Measurements from ENCODE around the gene ZNF280B. TPM values are rescaled to one million over a fixed set of nuclear protein-coding genes. Genes with fewer than 3 reads are reported as not detected.

The ZNF280B gene
- total RNA-seq, 1 experiment from 2014 or later, result 5.5 TPM

DNA sequence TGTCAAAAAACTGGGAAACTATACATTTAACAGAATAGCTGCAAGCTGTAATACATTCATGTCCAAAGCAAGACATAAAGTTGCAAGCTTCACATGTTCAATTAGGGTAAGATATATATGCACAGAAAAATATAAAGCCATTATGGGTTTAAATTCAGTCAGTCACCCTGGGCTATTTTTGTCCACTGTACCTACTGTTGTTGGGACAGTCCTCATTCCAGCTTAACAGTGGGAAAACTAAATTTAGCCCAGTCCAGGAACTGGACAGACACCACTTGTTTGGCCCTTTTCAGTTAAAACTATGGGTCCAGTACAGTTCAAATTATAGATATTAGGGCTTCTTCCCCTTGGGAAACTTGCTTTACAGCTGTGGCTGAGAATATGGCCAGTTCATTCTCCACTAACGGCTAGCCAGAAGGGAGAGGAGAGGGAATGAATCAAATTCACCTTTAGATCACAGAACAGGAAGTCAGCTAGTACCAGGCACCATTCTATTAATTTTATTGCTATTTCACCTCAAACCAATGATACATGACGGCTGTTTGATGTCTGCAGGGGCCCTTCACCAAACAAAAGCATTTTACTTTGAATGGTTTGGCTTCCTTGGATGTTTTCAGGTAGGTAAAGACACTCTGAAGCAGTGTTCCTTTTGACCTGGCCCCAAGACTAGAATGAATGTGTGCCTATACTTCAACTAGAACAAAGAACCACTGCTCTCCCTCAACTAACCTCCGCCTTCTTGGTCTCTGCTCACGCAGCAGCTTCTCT, 22.2 kb downstream of the ZNF280B start:
- no peak for DNase-seq (ENCODE audit: low read depth, low spot score)
- ChIA-PET CTCF (no interaction called here), RAD21 (ENCODE audit: low non-redundant PET in 1 of 2, low total read pairs in 2 of 2, uncharacterized antibody in 2 of 2, unreplicated experiment in 2 of 2) (no interaction called here), POLR2A (no interaction called here)
- no TSS peak for BruUV-seq (replicated peaks)
- Histone ChIP-seq H3K9ac (ENCODE audit: low read length) (no peak overlapping the region), H3K36me3 (ENCODE audit: control insufficient read depth in 1 of 2, insufficient read depth in 2 of 2, low read length in 2 of 2) (peaks cover 13 to 23% of the 10 kb centered on the region in 2 experiments), H3K79me2 (ENCODE audit: insufficient read depth, low read length) (no peaks in the 10 kb centered on the region), H3K4me2 (ENCODE audit: low read length) (no peak overlapping the region), H3K27ac (ENCODE audit: low read depth, low read length) (no peak overlapping the region), H3K4me1 (ENCODE audit: control insufficient read depth in 1 of 2, insufficient read depth in 2 of 2, low read length in 2 of 2) (no peaks in the 10 kb centered on the region), H3K9me3 (ENCODE audit: control insufficient read depth in 1 of 2, insufficient read depth in 1 of 2, low read depth in 1 of 2, low read length in 2 of 2) (no peaks in the 10 kb centered on the region), H3K4me3 (replicated peaks in 1 of 2; ENCODE audit: low read depth in 1 of 2, low read length in 2 of 2) (no peak overlapping the region), H4K20me1 (ENCODE audit: insufficient read depth) (no peaks in the 10 kb centered on the region), H3K9me2 (ENCODE audit: insufficient read depth) (no peaks in the 10 kb centered on the region), H3K27me3 (ENCODE audit: insufficient read depth, low read length) (no peaks in the 10 kb centered on the region), H2AFZ (ENCODE audit: low read depth, low read length, poor library complexity, severe bottlenecking) (no peak overlapping the region)
- no peak for ATAC-seq
- TF ChIP-seq EGR1 (IDR thresholded peaks at IDR 0.05; ENCODE audit: low read depth) (no peak), SIN3A (IDR thresholded peaks at IDR 0.05; ENCODE audit: low read depth) (no peak), SP1 (IDR thresholded peaks at IDR 0.05; ENCODE audit: low read depth) (no peak), RAD21 (IDR thresholded peaks at IDR 0.05; ENCODE audit: low read depth) (no peak), TCF7L2 (IDR thresholded peaks at IDR 0.05; ENCODE audit: borderline replicate concordance, extremely low read depth, insufficient read depth, insufficient read length) (no peak), CBX3 (IDR thresholded peaks at IDR 0.05; ENCODE audit: low read depth) (no peak), EZH2phosphoT487 (IDR thresholded peaks at IDR 0.05; ENCODE audit: borderline replicate concordance) (no peak), YY1 (IDR thresholded peaks at IDR 0.05; ENCODE audit: extremely low read depth, insufficient replicate concordance, low read depth, low read length) (no peak), SRF (IDR thresholded peaks at IDR 0.05; ENCODE audit: low read depth) (no peak), CEBPB (IDR thresholded peaks at IDR 0.05; ENCODE audit: low read depth) (no peak), EZH2 (IDR thresholded peaks at IDR 0.05) (no peak), FOSL1 (IDR thresholded peaks at IDR 0.05; ENCODE audit: low read depth) (no peak), POLR2AphosphoS5 (IDR thresholded peaks at IDR 0.05; ENCODE audit: low read depth, low read length) (no peak), JUND (IDR thresholded peaks at IDR 0.05) (no peak)
- TF ChIP-seq, protein P1, sequence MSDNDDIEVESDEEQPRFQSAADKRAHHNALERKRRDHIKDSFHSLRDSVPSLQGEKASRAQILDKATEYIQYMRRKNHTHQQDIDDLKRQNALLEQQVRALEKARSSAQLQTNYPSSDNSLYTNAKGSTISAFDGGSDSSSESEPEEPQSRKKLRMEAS (IDR thresholded peaks at IDR 0.05), result no peak
- TF ChIP-seq, protein P2, sequence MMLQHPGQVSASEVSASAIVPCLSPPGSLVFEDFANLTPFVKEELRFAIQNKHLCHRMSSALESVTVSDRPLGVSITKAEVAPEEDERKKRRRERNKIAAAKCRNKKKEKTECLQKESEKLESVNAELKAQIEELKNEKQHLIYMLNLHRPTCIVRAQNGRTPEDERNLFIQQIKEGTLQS (IDR thresholded peaks at IDR 0.05), result no peak
- TF ChIP-seq, protein P3, sequence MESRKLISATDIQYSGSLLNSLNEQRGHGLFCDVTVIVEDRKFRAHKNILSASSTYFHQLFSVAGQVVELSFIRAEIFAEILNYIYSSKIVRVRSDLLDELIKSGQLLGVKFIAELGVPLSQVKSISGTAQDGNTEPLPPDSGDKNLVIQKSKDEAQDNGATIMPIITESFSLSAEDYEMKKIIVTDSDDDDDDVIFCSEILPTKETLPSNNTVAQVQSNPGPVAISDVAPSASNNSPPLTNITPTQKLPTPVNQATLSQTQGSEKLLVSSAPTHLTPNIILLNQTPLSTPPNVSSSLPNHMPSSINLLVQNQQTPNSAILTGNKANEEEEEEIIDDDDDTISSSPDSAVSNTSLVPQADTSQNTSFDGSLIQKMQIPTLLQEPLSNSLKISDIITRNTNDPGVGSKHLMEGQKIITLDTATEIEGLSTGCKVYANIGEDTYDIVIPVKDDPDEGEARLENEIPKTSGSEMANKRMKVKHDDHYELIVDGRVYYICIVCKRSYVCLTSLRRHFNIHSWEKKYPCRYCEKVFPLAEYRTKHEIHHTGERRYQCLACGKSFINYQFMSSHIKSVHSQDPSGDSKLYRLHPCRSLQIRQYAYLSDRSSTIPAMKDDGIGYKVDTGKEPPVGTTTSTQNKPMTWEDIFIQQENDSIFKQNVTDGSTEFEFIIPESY (IDR thresholded peaks at IDR 0.05; ENCODE audit: extremely low read depth, insufficient replicate concordance, low read length), result no peak
- TF ChIP-seq, protein P4, sequence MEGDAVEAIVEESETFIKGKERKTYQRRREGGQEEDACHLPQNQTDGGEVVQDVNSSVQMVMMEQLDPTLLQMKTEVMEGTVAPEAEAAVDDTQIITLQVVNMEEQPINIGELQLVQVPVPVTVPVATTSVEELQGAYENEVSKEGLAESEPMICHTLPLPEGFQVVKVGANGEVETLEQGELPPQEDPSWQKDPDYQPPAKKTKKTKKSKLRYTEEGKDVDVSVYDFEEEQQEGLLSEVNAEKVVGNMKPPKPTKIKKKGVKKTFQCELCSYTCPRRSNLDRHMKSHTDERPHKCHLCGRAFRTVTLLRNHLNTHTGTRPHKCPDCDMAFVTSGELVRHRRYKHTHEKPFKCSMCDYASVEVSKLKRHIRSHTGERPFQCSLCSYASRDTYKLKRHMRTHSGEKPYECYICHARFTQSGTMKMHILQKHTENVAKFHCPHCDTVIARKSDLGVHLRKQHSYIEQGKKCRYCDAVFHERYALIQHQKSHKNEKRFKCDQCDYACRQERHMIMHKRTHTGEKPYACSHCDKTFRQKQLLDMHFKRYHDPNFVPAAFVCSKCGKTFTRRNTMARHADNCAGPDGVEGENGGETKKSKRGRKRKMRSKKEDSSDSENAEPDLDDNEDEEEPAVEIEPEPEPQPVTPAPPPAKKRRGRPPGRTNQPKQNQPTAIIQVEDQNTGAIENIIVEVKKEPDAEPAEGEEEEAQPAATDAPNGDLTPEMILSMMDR (IDR thresholded peaks at IDR 0.05 in 2 of 3, conservative IDR thresholded peaks at IDR 0.05 in 1 of 3; ENCODE audit: borderline replicate concordance in 1 of 3, insufficient read depth in 1 of 3, low read depth in 2 of 3, low read length in 2 of 3), result no peak
- TF ChIP-seq, protein P5, sequence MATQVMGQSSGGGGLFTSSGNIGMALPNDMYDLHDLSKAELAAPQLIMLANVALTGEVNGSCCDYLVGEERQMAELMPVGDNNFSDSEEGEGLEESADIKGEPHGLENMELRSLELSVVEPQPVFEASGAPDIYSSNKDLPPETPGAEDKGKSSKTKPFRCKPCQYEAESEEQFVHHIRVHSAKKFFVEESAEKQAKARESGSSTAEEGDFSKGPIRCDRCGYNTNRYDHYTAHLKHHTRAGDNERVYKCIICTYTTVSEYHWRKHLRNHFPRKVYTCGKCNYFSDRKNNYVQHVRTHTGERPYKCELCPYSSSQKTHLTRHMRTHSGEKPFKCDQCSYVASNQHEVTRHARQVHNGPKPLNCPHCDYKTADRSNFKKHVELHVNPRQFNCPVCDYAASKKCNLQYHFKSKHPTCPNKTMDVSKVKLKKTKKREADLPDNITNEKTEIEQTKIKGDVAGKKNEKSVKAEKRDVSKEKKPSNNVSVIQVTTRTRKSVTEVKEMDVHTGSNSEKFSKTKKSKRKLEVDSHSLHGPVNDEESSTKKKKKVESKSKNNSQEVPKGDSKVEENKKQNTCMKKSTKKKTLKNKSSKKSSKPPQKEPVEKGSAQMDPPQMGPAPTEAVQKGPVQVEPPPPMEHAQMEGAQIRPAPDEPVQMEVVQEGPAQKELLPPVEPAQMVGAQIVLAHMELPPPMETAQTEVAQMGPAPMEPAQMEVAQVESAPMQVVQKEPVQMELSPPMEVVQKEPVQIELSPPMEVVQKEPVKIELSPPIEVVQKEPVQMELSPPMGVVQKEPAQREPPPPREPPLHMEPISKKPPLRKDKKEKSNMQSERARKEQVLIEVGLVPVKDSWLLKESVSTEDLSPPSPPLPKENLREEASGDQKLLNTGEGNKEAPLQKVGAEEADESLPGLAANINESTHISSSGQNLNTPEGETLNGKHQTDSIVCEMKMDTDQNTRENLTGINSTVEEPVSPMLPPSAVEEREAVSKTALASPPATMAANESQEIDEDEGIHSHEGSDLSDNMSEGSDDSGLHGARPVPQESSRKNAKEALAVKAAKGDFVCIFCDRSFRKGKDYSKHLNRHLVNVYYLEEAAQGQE (IDR thresholded peaks at IDR 0.05; ENCODE audit: low read depth), result no peak
- intact Hi-C loops (cut with micrococcal nuclease), result no loop called here

All from HCT116 (cell line).